Uterus (tissue), 2 donors: ENCODE measurements around the gene ERICH3.

Experiments
- POLR2A ChIP-seq, 2 donors: fragments of 450-650 bp; IDR thresholded peaks; one replicate each; pipeline ENCODE4 v1.6.1; 2016; ENCODE audit warnings: antibody characterized with exemption in 2 of 2, mild to moderate bottlenecking in 1 of 2, moderate library complexity in 1 of 2
- TF ChIP-seq, protein P1 (sequence below), 4 experiments: fragments of 200-600 bp in 2 of 4; fragments of 450-650 bp in 2 of 4; sonication (generic) in 2 of 4; IDR thresholded peaks; one replicate each; pipeline ENCODE4 v1.5.1; 2016 to 2019; ENCODE audit warnings: antibody characterized with exemption in 4 of 4, mild to moderate bottlenecking in 2 of 4, moderate library complexity in 1 of 4

DNA sequence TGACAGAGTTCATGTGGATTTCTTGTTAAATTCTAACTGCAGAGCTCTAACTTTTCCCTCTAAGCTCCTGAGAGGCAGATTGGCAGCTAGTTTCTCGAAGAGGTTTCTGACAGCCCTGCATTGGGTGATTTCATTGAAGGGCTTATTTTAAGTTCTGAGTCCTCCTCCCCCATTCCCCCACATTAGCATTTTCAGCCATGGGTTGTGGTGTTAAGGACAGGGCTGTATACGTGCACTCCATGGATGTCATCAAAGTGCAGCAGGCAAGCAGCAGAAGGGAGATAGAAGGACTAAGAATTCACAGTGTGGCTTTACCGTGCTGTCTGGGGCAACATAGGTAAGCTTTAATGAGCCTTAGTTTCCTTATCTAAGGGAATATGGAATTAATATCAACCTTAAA, 40.3 kb upstream of the ERICH3 start:
- TF ChIP-seq, protein P1, sequence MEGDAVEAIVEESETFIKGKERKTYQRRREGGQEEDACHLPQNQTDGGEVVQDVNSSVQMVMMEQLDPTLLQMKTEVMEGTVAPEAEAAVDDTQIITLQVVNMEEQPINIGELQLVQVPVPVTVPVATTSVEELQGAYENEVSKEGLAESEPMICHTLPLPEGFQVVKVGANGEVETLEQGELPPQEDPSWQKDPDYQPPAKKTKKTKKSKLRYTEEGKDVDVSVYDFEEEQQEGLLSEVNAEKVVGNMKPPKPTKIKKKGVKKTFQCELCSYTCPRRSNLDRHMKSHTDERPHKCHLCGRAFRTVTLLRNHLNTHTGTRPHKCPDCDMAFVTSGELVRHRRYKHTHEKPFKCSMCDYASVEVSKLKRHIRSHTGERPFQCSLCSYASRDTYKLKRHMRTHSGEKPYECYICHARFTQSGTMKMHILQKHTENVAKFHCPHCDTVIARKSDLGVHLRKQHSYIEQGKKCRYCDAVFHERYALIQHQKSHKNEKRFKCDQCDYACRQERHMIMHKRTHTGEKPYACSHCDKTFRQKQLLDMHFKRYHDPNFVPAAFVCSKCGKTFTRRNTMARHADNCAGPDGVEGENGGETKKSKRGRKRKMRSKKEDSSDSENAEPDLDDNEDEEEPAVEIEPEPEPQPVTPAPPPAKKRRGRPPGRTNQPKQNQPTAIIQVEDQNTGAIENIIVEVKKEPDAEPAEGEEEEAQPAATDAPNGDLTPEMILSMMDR (IDR thresholded peaks at IDR 0.05) = no peak
- TF ChIP-seq POLR2A (IDR thresholded peaks at IDR 0.05) = no peak
